Nucleus accumbens (tissue), 56 donors: Measurements from ENCODE around the gene PTN.
"Not testable (repeated sequence)": the region's sequence is repeated elsewhere in the genome, so short reads cannot be mapped to it uniquely, and the experiment has no call there.

ENCODE experiments used
- DNase-seq, 56 donors: peaks; one replicate each; lab custom pipeline; 2025; lab: John Stamatoyannopoulos, UW

PTN gene

GRCh38 chr7:137196648-137197047 lies 146.9 kb downstream of the PTN start:
- DNase-seq = no peak

- no peak for DNase-seq
Measured at GRCh38 chr7:137195996-137196395, 147.5 kb downstream of the PTN start.

GRCh38 chr7:137181619-137182018 lies 161.9 kb downstream of the PTN start:
- DNase-seq = not testable (repeated sequence)
